Chondrocyte (in vitro differentiated cells): ENCODE data around the gene CYLD. TPM values are rescaled to one million over a fixed set of nuclear protein-coding genes. Genes with fewer than 3 reads are reported as not detected.

ENCODE experiments used
- DNase-seq: peaks from one replicate; pipeline ENCODE4 v3.0.0; 2021; ENCODE audit warnings: mixed read lengths, low spot score
- H3K27ac Mint-ChIP-seq: one replicate; pipeline ENCODE4 v1.8.0; 2021; ENCODE audit warnings: mild to moderate bottlenecking, moderate library complexity, mixed read lengths; ENCODE audit not compliant: unreplicated experiment
- H3K27me3 Mint-ChIP-seq: 2 replicates; pipeline ENCODE4 v1.8.0; 2021; ENCODE audit warnings: low read depth, mixed read lengths
- H3K36me3 Mint-ChIP-seq: 2 replicates; pipeline ENCODE4 v1.8.0; 2021; ENCODE audit warnings: low read depth, mixed read lengths
- H3K4me1 Mint-ChIP-seq: 2 replicates; pipeline ENCODE4 v1.8.0; 2021; ENCODE audit warnings: low read depth, mild to moderate bottlenecking, mixed read lengths
- H3K4me3 Mint-ChIP-seq: one replicate; pipeline ENCODE4 v1.8.0; 2021; ENCODE audit warnings: mild to moderate bottlenecking, moderate library complexity, mixed read lengths; ENCODE audit not compliant: unreplicated experiment
- H3K9me3 Mint-ChIP-seq: 2 replicates; pipeline ENCODE4 v1.8.0; 2021; ENCODE audit warnings: low read depth, mixed read lengths
- CTCF ChIP-seq: fragments of 200-600 bp; sonication (generic); IDR thresholded peaks from 2 replicates; pipeline ENCODE4 v1.5.0; 2021; ENCODE audit warnings: antibody characterized with exemption, mild to moderate bottlenecking, moderate library complexity
- total RNA-seq: library from RNA; stranded (reverse); gene quantifications from 3 replicates; pipeline ENCODE4 v1.2.1, GENCODE V29; 2021

The CYLD gene
- total RNA-seq, 1 donor from 2014 or later: 35.8 TPM

DNA sequence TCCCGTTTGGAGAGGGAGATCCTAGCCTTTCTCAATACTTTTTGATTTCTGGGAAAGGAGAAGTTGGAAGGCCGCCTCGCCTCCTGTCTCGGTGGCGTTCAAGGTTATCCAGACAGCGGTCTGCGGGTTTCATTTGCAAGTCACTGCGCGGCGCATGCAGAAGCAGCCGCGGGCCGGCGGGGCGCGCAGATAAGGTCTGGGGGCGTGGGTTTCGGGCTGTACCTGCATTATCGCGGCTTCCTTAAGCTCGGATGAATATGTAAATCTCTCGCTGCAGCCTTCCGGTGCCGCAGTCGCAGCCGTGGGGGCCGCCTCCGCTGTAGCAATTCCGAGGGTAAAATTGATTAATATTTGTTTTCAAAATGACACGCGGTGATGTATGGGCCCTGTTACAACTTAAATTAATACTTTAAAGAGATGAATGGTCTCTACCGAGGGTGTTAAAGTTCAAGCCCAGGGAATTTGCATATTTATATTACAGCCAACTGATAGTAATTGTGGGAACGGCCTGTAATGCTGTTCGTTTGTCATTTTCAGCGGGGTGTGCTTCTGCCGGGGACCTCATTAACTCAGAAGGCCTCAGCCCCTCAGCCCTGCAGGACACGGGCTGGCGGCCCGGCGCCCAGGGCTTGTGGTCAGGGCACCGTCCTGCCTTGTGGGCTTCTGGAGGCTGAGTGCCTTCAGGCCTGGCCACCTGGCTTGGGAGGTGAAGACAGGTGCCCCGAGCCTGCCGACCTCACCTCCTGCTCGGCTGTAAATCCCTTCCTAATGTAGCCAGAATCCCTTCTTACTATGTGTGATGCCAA, 99.4 kb downstream of the CYLD start:
- peak; percentile 77 for DNase-seq
- Mint-ChIP-seq H3K27ac (no peak overlapping the region), H3K27me3 (peaks cover 43% of the 10 kb centered on the region)

GRCh38 chr16:50842013-50842505, 100.2 kb downstream of the CYLD start:
- no peak overlapping the region for H3K4me3 Mint-ChIP-seq
- peaks cover 46% of the 10 kb centered on the region for H3K27me3 Mint-ChIP-seq
- no peaks in the 10 kb centered on the region for H3K4me1 Mint-ChIP-seq
- no peaks in the 10 kb centered on the region for H3K36me3 Mint-ChIP-seq
- no peaks in the 10 kb centered on the region for H3K9me3 Mint-ChIP-seq
- TF ChIP-seq CTCF: no peak
- peak overlapping the region; percentile 42 for H3K27ac Mint-ChIP-seq
- no peak for DNase-seq

More for the DNA sequence above, 99.4 kb downstream of the CYLD start:
- Mint-ChIP-seq H3K36me3 (no peaks in the 10 kb centered on the region), H3K4me3 (peak overlapping the region; percentile 35), H3K4me1 (no peaks in the 10 kb centered on the region), H3K9me3 (no peaks in the 10 kb centered on the region)
- TF ChIP-seq CTCF: no peak

DNA sequence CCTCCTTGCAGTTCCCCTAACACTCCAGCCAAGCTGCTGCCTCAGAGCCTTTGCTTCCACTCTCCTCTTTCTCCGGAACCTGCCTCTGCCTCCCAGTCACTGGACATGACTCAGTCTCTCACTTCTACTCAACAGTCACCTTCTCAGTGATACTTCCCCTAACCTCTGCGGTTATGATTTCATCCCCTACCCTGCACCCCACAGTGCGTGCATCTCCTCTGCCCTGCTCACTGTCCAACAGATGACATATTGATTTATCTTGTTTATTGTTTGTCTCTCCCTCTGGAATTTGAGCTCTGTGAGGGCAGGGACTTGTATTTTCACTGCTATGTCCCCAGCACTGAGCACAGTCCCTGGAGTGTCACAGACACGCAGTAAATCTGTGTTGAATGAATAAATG, 100.7 kb downstream of the CYLD start:
- no peaks in the 10 kb centered on the region for H3K4me1 Mint-ChIP-seq
- H3K27me3 Mint-ChIP-seq: peaks cover 48% of the 10 kb centered on the region
- no peak overlapping the region for H3K4me3 Mint-ChIP-seq
- no peaks in the 10 kb centered on the region for H3K9me3 Mint-ChIP-seq
- DNase-seq: no peak
- TF ChIP-seq CTCF: no peak
- H3K36me3 Mint-ChIP-seq: no peaks in the 10 kb centered on the region
- no peak overlapping the region for H3K27ac Mint-ChIP-seq

DNA sequence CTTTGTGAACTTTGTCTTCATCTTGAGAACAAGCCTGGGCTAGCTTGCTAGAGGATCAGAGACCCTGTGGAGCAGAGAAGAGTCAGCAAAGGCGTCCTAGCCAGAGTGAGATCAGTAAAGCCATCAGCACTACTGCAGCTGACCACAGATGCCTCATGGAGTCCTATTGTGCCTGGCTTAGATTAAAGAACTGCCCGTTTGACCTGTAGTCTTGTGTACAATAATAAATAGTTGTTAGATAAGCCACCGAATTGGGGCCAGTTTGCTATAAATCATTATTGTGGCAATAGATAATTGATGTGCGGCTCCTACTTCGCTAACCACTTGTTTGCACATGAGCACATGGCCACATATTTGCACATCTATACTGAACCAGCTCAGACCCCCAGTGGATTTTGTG, 103.0 kb downstream of the CYLD start:
- DNase-seq: no peak
- no peak overlapping the region for H3K4me3 Mint-ChIP-seq
- no peaks in the 10 kb centered on the region for H3K9me3 Mint-ChIP-seq
- no peak for TF ChIP-seq CTCF
- no peaks in the 10 kb centered on the region for H3K4me1 Mint-ChIP-seq
- H3K27ac Mint-ChIP-seq: no peak overlapping the region
- H3K27me3 Mint-ChIP-seq: peaks cover 49% of the 10 kb centered on the region
- H3K36me3 Mint-ChIP-seq: no peaks in the 10 kb centered on the region

GRCh38 chr16:50845296-50845695, 103.4 kb downstream of the CYLD start:
- Mint-ChIP-seq H3K27ac (no peak overlapping the region), H3K4me1 (no peaks in the 10 kb centered on the region)

More at GRCh38 chr16:50845296-50845695, 103.4 kb downstream of the CYLD start:
- TF ChIP-seq CTCF: no peak
- H3K9me3 Mint-ChIP-seq: no peaks in the 10 kb centered on the region
- no peaks in the 10 kb centered on the region for H3K36me3 Mint-ChIP-seq
- no peak overlapping the region for H3K4me3 Mint-ChIP-seq
- peaks cover 47% of the 10 kb centered on the region for H3K27me3 Mint-ChIP-seq
- no peak for DNase-seq
